WTC11 (cell line): ENCODE results near the gene TFG. TPM values are rescaled to one million over a fixed set of nuclear protein-coding genes. Genes with fewer than 3 reads are reported as not detected.

Experiments
- AR ChIP-seq: fragments of 250-450 bp; sonication (Bioruptor Pico); IDR thresholded peaks from 2 replicates; pipeline ENCODE4 v1.9.0; 2021; ENCODE audit warnings: mild to moderate bottlenecking
- CREB1 ChIP-seq: sonication (generic); formaldehyde crosslinking; IDR thresholded peaks from 2 replicates; pipeline ENCODE4 v1.8.0; 2023; ENCODE audit warnings: mild to moderate bottlenecking, missing genetic modification reagents
- E2F4 ChIP-seq: sonication (generic); formaldehyde crosslinking; IDR thresholded peaks from 2 replicates; pipeline ENCODE4 v1.8.1; 2022; ENCODE audit warnings: low read depth, mild to moderate bottlenecking, moderate library complexity, missing genetic modification reagents, borderline replicate concordance
- EMX1 ChIP-seq: fragments of 250-450 bp; sonication (Bioruptor Pico); IDR thresholded peaks from 2 replicates; pipeline ENCODE4 v1.8.0; 2021; ENCODE audit warnings: mild to moderate bottlenecking
- ERG ChIP-seq: fragments of 250-450 bp; sonication (Bioruptor Pico); IDR thresholded peaks from 2 replicates; pipeline ENCODE4 v1.8.0; 2021; ENCODE audit warnings: mild to moderate bottlenecking
- FOXJ3 ChIP-seq: sonication (generic); formaldehyde crosslinking; IDR thresholded peaks from 2 replicates; pipeline ENCODE4 v1.9.0; 2021; ENCODE audit warnings: missing genetic modification reagents, mild to moderate bottlenecking, borderline replicate concordance
- GRHL2 ChIP-seq: fragments of 250-450 bp; sonication (Bioruptor Pico); IDR thresholded peaks from 2 replicates; pipeline ENCODE4 v1.8.0; 2022; ENCODE audit warnings: mild to moderate bottlenecking, moderate library complexity; ENCODE audit not compliant: insufficient replicate concordance, severe bottlenecking
- MXD4 ChIP-seq: fragments of 250-450 bp; sonication (Bioruptor Pico); IDR thresholded peaks from 2 replicates; pipeline ENCODE4 v1.8.0; 2021; ENCODE audit warnings: mild to moderate bottlenecking, moderate library complexity, borderline replicate concordance
- RELA ChIP-seq: sonication (generic); formaldehyde crosslinking; IDR thresholded peaks from 2 replicates; pipeline ENCODE4 v1.8.1; 2022; ENCODE audit warnings: missing genetic modification reagents, mild to moderate bottlenecking, borderline replicate concordance
- SMAD4 ChIP-seq: sonication (generic); formaldehyde crosslinking; IDR thresholded peaks from 2 replicates; pipeline ENCODE4 v1.8.0; 2022; ENCODE audit warnings: mild to moderate bottlenecking, missing genetic modification reagents
- SOX15 ChIP-seq: fragments of 250-450 bp; sonication (Bioruptor Pico); IDR thresholded peaks from 2 replicates; pipeline ENCODE4 v1.9.0; 2021; ENCODE audit warnings: mild to moderate bottlenecking
- ZBTB21 ChIP-seq: sonication (generic); formaldehyde crosslinking; IDR thresholded peaks from 2 replicates; pipeline ENCODE4 v1.8.1; 2023; ENCODE audit warnings: mild to moderate bottlenecking, missing genetic modification reagents, borderline replicate concordance
- ZNF396 ChIP-seq: fragments of 250-450 bp; sonication (Bioruptor Pico); IDR thresholded peaks from 2 replicates; pipeline ENCODE4 v1.8.0; 2021; ENCODE audit warnings: mild to moderate bottlenecking, moderate library complexity, borderline replicate concordance
- ZNF416 ChIP-seq: fragments of 250-450 bp; sonication (Bioruptor Pico); IDR thresholded peaks from 2 replicates; pipeline ENCODE4 v1.9.0; 2021; ENCODE audit warnings: mild to moderate bottlenecking, inconsistent platforms
- ZNF512 ChIP-seq: sonication (generic); formaldehyde crosslinking; IDR thresholded peaks from 2 replicates; pipeline ENCODE4 v1.8.1; 2022; ENCODE audit warnings: missing genetic modification reagents, borderline replicate concordance
- total RNA-seq: library from RNA; stranded (reverse); gene quantifications from 3 replicates; pipeline ENCODE4 v1.2.3, GENCODE V29; 2021
- TF ChIP-seq, protein P1 (sequence below): sonication (generic); formaldehyde crosslinking; IDR thresholded peaks from 2 replicates; pipeline ENCODE4 v1.8.1; 2023; ENCODE audit warnings: mild to moderate bottlenecking, missing genetic modification reagents
- TF ChIP-seq, protein P2 (sequence below): sonication (generic); formaldehyde crosslinking; IDR thresholded peaks from 2 replicates; pipeline ENCODE4 v1.8.0; 2022; ENCODE audit warnings: mild to moderate bottlenecking, missing genetic modification reagents
- TF ChIP-seq, protein P3 (sequence below): sonication (generic); formaldehyde crosslinking; IDR thresholded peaks from 2 replicates; pipeline ENCODE4 v1.8.1; 2022; ENCODE audit warnings: low read depth, missing genetic modification reagents, borderline replicate concordance
- TF ChIP-seq, protein P4 (sequence below): sonication (generic); formaldehyde crosslinking; IDR thresholded peaks from 2 replicates; pipeline ENCODE4 v1.8.0; 2023; ENCODE audit warnings: missing genetic modification reagents

The TFG gene
- total RNA-seq, 1 experiment from 2014 or later = 64.9 TPM

- no peak for TF ChIP-seq ZNF396 (CRISPR knock-in tag)
- no peak for TF ChIP-seq SOX15 (CRISPR knock-in tag)
- TF ChIP-seq, protein P1, sequence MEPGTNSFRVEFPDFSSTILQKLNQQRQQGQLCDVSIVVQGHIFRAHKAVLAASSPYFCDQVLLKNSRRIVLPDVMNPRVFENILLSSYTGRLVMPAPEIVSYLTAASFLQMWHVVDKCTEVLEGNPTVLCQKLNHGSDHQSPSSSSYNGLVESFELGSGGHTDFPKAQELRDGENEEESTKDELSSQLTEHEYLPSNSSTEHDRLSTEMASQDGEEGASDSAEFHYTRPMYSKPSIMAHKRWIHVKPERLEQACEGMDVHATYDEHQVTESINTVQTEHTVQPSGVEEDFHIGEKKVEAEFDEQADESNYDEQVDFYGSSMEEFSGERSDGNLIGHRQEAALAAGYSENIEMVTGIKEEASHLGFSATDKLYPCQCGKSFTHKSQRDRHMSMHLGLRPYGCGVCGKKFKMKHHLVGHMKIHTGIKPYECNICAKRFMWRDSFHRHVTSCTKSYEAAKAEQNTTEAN (CRISPR knock-in tag) = 0 out of 2 replicates have a peak, but pooled peaks have one; percentile 49
- TF ChIP-seq AR (CRISPR knock-in tag) = no peak
- TF ChIP-seq E2F4 (CRISPR knock-in tag) = no peak
- TF ChIP-seq GRHL2 (CRISPR knock-in tag) = no peak
- TF ChIP-seq, protein P2, sequence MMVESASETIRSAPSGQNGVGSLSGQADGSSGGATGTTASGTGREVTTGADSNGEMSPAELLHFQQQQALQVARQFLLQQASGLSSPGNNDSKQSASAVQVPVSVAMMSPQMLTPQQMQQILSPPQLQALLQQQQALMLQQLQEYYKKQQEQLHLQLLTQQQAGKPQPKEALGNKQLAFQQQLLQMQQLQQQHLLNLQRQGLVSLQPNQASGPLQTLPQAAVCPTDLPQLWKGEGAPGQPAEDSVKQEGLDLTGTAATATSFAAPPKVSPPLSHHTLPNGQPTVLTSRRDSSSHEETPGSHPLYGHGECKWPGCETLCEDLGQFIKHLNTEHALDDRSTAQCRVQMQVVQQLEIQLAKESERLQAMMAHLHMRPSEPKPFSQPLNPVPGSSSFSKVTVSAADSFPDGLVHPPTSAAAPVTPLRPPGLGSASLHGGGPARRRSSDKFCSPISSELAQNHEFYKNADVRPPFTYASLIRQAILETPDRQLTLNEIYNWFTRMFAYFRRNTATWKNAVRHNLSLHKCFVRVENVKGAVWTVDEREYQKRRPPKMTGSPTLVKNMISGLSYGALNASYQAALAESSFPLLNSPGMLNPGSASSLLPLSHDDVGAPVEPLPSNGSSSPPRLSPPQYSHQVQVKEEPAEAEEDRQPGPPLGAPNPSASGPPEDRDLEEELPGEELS (CRISPR knock-in tag) = no peak; the same call in 1 of the 2 replicates
- 0 out of 2 replicates have a peak, but pooled peaks have one; percentile 31 for TF ChIP-seq ERG (CRISPR knock-in tag)
- 0 out of 2 replicates have a peak, but pooled peaks have one; percentile 13 for TF ChIP-seq ZNF416 (CRISPR knock-in tag)
- TF ChIP-seq ZNF512 = no peak
- no peak for TF ChIP-seq SMAD4 (CRISPR knock-in tag)
- TF ChIP-seq, protein P3, sequence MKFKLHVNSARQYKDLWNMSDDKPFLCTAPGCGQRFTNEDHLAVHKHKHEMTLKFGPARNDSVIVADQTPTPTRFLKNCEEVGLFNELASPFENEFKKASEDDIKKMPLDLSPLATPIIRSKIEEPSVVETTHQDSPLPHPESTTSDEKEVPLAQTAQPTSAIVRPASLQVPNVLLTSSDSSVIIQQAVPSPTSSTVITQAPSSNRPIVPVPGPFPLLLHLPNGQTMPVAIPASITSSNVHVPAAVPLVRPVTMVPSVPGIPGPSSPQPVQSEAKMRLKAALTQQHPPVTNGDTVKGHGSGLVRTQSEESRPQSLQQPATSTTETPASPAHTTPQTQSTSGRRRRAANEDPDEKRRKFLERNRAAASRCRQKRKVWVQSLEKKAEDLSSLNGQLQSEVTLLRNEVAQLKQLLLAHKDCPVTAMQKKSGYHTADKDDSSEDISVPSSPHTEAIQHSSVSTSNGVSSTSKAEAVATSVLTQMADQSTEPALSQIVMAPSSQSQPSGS (CRISPR knock-in tag) = no peak
- no peak for TF ChIP-seq FOXJ3
- TF ChIP-seq ZBTB21 (CRISPR knock-in tag) = 0 out of 2 replicates have a peak, but pooled peaks have one; percentile 24
- TF ChIP-seq, protein P4, sequence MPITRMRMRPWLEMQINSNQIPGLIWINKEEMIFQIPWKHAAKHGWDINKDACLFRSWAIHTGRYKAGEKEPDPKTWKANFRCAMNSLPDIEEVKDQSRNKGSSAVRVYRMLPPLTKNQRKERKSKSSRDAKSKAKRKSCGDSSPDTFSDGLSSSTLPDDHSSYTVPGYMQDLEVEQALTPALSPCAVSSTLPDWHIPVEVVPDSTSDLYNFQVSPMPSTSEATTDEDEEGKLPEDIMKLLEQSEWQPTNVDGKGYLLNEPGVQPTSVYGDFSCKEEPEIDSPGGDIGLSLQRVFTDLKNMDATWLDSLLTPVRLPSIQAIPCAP (CRISPR knock-in tag) = peak; percentile 59; the same call in 1 of the 2 replicates
- TF ChIP-seq EMX1 (CRISPR knock-in tag) = no peak
- TF ChIP-seq MXD4 (CRISPR knock-in tag) = no peak
- no peak for TF ChIP-seq RELA
- TF ChIP-seq CREB1 (CRISPR knock-in tag) = no peak
Measured at GRCh38 chr3:100708989-100709841, at the start of gene TFG (continued).
